NB4 (cell line): ENCODE results near the gene PRR5L.

Experiments
- CTCF ChIP-seq: IDR thresholded peaks from one replicate; pipeline ENCODE4 v1.5.1; 2012; ENCODE audit warnings: low read depth, low read length
- MAX ChIP-seq: IDR thresholded peaks from 2 replicates; pipeline ENCODE4 v1.6.1; 2011; ENCODE audit warnings: low read depth, low read length
- POLR2A ChIP-seq: IDR thresholded peaks from 2 replicates; pipeline ENCODE4 v1.6.1; 2011; ENCODE audit warnings: mild to moderate bottlenecking; ENCODE audit not compliant: insufficient read length; ENCODE audit errors: extremely low read depth

GRCh38 chr11:36441610-36442208, 145.6 kb downstream of the PRR5L start:
- TF ChIP-seq MAX (no peak), POLR2A (no peak), CTCF (no peak)
